ENCODE measurements around the gene MTOR.
"Not testable (repeated sequence)": the region's sequence is repeated elsewhere in the genome, so short reads cannot be mapped to it uniquely, and the experiment has no call there.

The MTOR gene

DNA sequence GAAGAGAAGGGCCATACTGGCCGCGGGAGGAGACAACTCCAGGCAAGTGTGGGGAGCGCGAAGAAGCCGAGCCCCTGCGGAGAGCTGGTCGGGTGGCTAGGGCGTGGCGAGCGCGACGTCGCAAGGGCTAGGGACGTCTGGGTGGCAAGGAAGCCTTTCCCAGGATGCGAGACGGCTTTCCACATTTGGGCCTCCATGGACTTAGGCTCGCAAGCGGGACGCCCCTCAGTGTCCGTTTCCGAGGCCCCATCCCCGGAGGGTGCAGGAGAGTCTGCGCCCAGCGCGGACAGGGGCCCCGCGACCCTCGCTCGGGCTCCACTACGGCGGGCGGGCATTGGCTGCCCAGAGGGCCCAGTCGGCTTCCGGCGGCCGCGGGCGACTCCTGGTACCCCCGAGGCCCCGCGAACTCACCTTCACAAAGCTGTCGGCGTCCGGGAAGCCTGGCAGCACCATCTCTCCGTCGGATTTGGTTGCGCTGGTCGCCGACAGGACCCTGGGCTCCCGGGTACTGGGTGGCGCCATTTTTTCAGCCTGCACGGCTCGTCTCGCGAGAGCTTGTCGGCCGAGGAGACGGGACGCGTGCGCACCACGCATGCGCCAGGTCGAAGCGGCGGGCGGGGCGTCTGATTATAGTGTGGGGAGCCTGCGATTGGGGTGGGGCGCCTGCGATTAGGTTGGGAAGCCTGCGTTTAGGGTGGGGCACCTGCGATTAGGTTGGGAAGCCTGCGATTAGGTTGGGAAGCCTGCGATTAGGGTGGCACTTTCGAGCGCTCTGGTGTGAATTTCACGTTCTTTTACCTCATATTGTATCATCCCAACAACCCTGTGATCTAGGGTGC, 162.8 kb downstream of the MTOR start, which contains the start of gene EXOSC10:
EXOSC10 (minus strand) TSS at position 560 of the 839 bp plus-strand sequence; CDS start at position 522, 38 bp downstream.
- peak; percentile 88 for DNase-seq (ENCODE audit: low read depth)
- H3K4me3 ChIP-seq (replicated peaks; ENCODE audit: low read depth, low read length): peak within 1 kb of the TSS; percentile 95
- no peak for TF ChIP-seq CTCF (IDR thresholded peaks at IDR 0.05; ENCODE audit: low read length, missing control alignments)

DNA sequence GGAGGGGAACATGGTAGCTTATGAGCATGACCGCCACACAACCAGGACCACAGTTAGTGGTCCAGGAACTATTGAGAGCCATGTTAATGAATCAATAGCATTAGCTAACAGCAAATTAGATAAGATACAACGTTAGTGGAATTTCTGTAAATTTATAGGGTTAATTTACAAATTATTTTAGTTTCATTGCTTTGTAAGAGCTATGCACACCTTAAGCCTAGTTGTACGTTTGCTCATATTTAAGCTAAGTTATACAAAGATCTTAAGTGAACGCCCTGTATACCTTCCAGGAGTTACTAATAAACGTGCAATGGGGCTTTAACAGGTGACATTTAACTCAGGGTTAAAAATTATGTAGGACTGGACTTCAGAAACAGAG, 163.4 kb downstream of the MTOR start:
- DNase-seq (ENCODE audit: low read depth): no peak
- peak overlapping the region; percentile 95 for H3K4me3 ChIP-seq (replicated peaks; ENCODE audit: low read depth, low read length)
- no peak for TF ChIP-seq CTCF (IDR thresholded peaks at IDR 0.05; ENCODE audit: low read length, missing control alignments)

GRCh38 chr1:11083784-11084183, 178.6 kb downstream of the MTOR start:
- DNase-seq (ENCODE audit: low read depth); H3K4me3 ChIP-seq (replicated peaks; ENCODE audit: low read depth, low read length): not testable (repeated sequence)

DNA sequence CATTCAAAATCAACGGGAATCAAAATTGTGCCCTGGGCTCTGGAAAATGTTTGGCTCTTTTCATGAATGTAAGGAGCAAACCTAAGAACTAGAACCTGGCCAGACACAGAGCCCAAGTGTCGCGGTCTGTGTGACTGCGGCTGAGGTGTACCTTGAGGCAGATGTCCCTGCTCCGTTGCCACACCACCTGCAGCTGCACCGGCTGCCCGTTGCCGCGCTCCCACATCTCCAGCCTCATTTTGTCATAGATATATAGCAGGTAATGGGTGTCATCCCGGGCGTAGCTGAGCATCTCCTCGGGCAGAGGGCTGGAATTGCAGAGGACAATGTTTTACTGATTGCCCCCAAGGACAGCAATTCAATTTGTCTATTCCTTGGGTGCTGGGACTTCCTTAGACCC, 181.4 kb downstream of the MTOR start:
- no peak for TF ChIP-seq CTCF (IDR thresholded peaks at IDR 0.05; ENCODE audit: low read length, missing control alignments)
- no peak for DNase-seq (ENCODE audit: low read depth)
- H3K4me3 ChIP-seq (replicated peaks; ENCODE audit: low read depth, low read length): no peak overlapping the region

DNA sequence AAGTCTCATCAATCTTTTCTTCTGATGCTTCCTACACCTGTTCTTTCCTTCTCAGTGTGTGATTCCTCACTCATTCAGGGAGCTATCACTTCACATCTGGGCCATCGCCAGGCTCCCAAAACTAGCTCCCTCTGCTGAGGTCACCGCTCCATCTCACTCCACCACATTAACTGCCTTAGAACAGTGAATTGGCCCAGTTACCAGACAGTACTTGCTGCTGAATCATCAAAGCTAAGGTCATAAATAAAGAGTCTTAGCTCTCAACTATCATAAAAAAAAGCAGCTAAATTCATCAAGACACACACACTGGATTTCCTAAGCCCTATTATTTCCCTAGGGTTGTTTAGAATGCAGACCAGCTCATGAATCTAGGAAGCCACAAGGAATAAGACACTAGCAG, 183.7 kb downstream of the MTOR start:
- no peak for DNase-seq (ENCODE audit: low read depth)
- H3K4me3 ChIP-seq (replicated peaks; ENCODE audit: low read depth, low read length): no peak overlapping the region
- no peak for TF ChIP-seq CTCF (IDR thresholded peaks at IDR 0.05; ENCODE audit: low read length, missing control alignments)

DNA sequence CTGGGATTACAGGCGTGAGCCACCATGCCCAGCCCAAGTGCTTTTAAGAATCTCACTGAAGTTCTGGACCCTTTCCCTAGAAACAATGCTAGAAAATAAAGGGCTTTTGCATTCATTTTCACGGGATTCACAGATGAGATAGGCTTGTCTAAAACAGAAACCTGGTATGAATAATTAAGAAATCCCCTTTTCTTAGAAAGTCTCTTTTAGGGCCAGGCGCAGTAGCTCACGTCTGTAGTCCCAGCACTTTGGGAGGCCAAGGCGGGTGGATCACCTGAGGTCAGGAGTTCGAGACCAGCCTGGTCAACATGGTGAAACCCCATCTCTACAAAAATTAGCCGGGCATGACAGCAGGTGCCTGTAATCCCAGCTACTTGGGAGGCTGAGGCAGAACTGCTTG, 189.0 kb downstream of the MTOR start:
- not testable (repeated sequence) for DNase-seq (ENCODE audit: low read depth); H3K4me3 ChIP-seq (replicated peaks; ENCODE audit: low read depth, low read length)

- no peak for DNase-seq (ENCODE audit: low read depth)
- no peak for TF ChIP-seq CTCF (IDR thresholded peaks at IDR 0.05; ENCODE audit: low read length, missing control alignments)
- no peak overlapping the region for H3K4me3 ChIP-seq (replicated peaks; ENCODE audit: low read depth, low read length)
Observed at GRCh38 chr1:11072216-11072917, 190.0 kb downstream of the MTOR start.
